Measurements from ENCODE around the gene TRIM2.
"Not testable (repeated sequence)": the region's sequence is repeated elsewhere in the genome, so short reads cannot be mapped to it uniquely, and the experiment has no call there.

TRIM2 gene

GRCh38 chr4:153189016-153189801, 15.0 kb upstream of the TRIM2 start:
- no peak for DNase-seq (ENCODE audit: low read depth)

GRCh38 chr4:153191795-153192363, 12.4 kb upstream of the TRIM2 start:
- DNase-seq (ENCODE audit: low read depth) = no peak

- no peak for DNase-seq (ENCODE audit: low read depth)
These were observed 6.9 kb upstream of the TRIM2 start for GRCh38 chr4:153197301-153197700.

- DNase-seq (ENCODE audit: low read depth) = peak; percentile 78
These were observed 5.5 kb upstream of the TRIM2 start for GRCh38 chr4:153198719-153199118.

GRCh38 chr4:153203746-153204145, 497 bp upstream of the TRIM2 start:
- DNase-seq (ENCODE audit: low read depth) = not testable (repeated sequence)

GRCh38 chr4:153204728-153205648, 745 bp downstream of the TRIM2 start:
- DNase-seq (ENCODE audit: low read depth) = no peak

GRCh38 chr4:153205757-153206156, 1.5 kb downstream of the TRIM2 start:
- DNase-seq (ENCODE audit: low read depth) = no peak

GRCh38 chr4:153206534-153206933, 2.3 kb downstream of the TRIM2 start:
- DNase-seq (ENCODE audit: low read depth) = no peak

GRCh38 chr4:153207027-153207426, 2.8 kb downstream of the TRIM2 start:
- no peak for DNase-seq (ENCODE audit: low read depth)

GRCh38 chr4:153207567-153207966, 3.3 kb downstream of the TRIM2 start:
- peak; percentile 15 for DNase-seq (ENCODE audit: low read depth)

GRCh38 chr4:153209410-153209809, 5.2 kb downstream of the TRIM2 start:
- no peak for DNase-seq (ENCODE audit: low read depth)

GRCh38 chr4:153210727-153211126, 6.5 kb downstream of the TRIM2 start:
- no peak for DNase-seq (ENCODE audit: low read depth)

GRCh38 chr4:153211986-153212728, 7.9 kb downstream of the TRIM2 start:
- DNase-seq (ENCODE audit: low read depth) = peak; percentile 72

- peak; percentile 38 for DNase-seq (ENCODE audit: low read depth)
These were observed 8.5 kb downstream of the TRIM2 start for GRCh38 chr4:153212736-153213135.

GRCh38 chr4:153215921-153216320, 11.7 kb downstream of the TRIM2 start:
- DNase-seq (ENCODE audit: low read depth) = peak; percentile 79

- no peak for DNase-seq (ENCODE audit: low read depth)
These were observed 12.3 kb downstream of the TRIM2 start for GRCh38 chr4:153216546-153216945.

- no peak for DNase-seq (ENCODE audit: low read depth)
These were observed 13.2 kb downstream of the TRIM2 start for GRCh38 chr4:153217440-153217839.

GRCh38 chr4:153218961-153219360, 14.7 kb downstream of the TRIM2 start:
- DNase-seq (ENCODE audit: low read depth) = no peak

GRCh38 chr4:153220682-153221395, 16.6 kb downstream of the TRIM2 start:
- no peak for DNase-seq (ENCODE audit: low read depth)

- peak; percentile 86 for DNase-seq (ENCODE audit: low read depth)
These were observed 17.8 kb downstream of the TRIM2 start for GRCh38 chr4:153221783-153222706.
